Endothelial cell of umbilical vein (primary cell): ENCODE results near the gene N4BP3. TPM values are rescaled to one million over a fixed set of nuclear protein-coding genes. Genes with fewer than 3 reads are reported as not detected.

Experiments used
- BruUV-seq: library from RNA; stranded (reverse); fragments of 400-500 nt; replicated peaks from 2 replicates; lab custom pipeline; 2021; lab: Mats Ljungman, UMichigan
- CTCF ChIA-PET: fragments of 300-600, 350-600 bp; sonication (Branson Sonifier 250); formaldehyde crosslinking; loops from one replicate; lab custom pipeline; 2021; ENCODE audit warnings: antibody characterized with exemption, inconsistent platforms; lab: Charles Lee
- POLR2A ChIA-PET: fragments of 300-600, 350-600 bp; sonication (Branson Sonifier 250); formaldehyde crosslinking; loops from one replicate; lab custom pipeline; 2021; ENCODE audit warnings: antibody characterized with exemption, inconsistent platforms; lab: Charles Lee
- DNase-seq: peaks from one replicate; pipeline ENCODE4 v3.0.0-alpha.2; 2011; ENCODE audit warnings: low read depth, low spot score
- FAIRE-seq: peaks from 2 replicates; lab custom pipeline; 2011; peaks lifted over from hg19 to GRCh38; lab: Jason Lieb, UNC
- H2AFZ ChIP-seq: 2 replicates; pipeline ENCODE4 v1.6.0; 2012; ENCODE audit warnings: low read depth, low read length, control low read depth, inconsistent platforms
- H3K27ac ChIP-seq: 2 replicates; pipeline ENCODE4 v1.5.1; 2011; ENCODE audit warnings: low read depth, mild to moderate bottlenecking, control low read depth, low read length, moderate library complexity; ENCODE audit not compliant: insufficient read depth
- H3K27me3 ChIP-seq, 2 experiments: 2 replicates each; pipeline versions ENCODE4 v1.6.0 to v1.6.1; 2011; ENCODE audit warnings: low read length in 2 of 2, mixed read lengths in 1 of 2; ENCODE audit not compliant: control insufficient read depth in 2 of 2, insufficient read depth in 2 of 2
- H3K36me3 ChIP-seq, 2 experiments: 2 replicates in 1 of 2; 3 replicates in 1 of 2; pipeline ENCODE4 v1.5.1; 2011; ENCODE audit warnings: low read length in 2 of 2, mild to moderate bottlenecking in 1 of 2, moderate library complexity in 1 of 2; ENCODE audit not compliant: control insufficient read depth in 2 of 2, insufficient read depth in 2 of 2; ENCODE audit errors: extremely low read depth in 1 of 2
- H3K4me1 ChIP-seq: 3 replicates; pipeline ENCODE4 v1.5.1; 2011; ENCODE audit warnings: mild to moderate bottlenecking, low read length; ENCODE audit not compliant: control insufficient read depth, insufficient read depth; ENCODE audit errors: extremely low read depth
- H3K4me2 ChIP-seq: 2 replicates; pipeline ENCODE4 v1.6.1; 2011; ENCODE audit warnings: low read length, control low read depth, mixed read lengths; ENCODE audit not compliant: insufficient read depth
- H3K4me3 ChIP-seq, 3 experiments: fragments of 200-600 bp in 1 of 3; sonication (generic), shearing (Covaris generic) in 1 of 3; replicated peaks in 1 of 3; 2 replicates each; pipeline ENCODE4 v1.5.1; 2011 to 2016; ENCODE audit warnings: control low read depth in 3 of 3, low read length in 3 of 3, mild to moderate bottlenecking in 2 of 3, inconsistent platforms in 1 of 3, low read depth in 1 of 3, moderate library complexity in 1 of 3; ENCODE audit not compliant: insufficient read depth in 1 of 3
- H3K79me2 ChIP-seq: 2 replicates; pipeline ENCODE4 v1.6.0; 2012; ENCODE audit warnings: low read length, inconsistent platforms; ENCODE audit not compliant: control insufficient read depth, insufficient read depth
- H3K9ac ChIP-seq: replicated peaks from 2 replicates; pipeline ENCODE3; 2011; ENCODE audit warnings: low read length, control low read depth; ENCODE audit not compliant: insufficient read depth; ENCODE audit errors: extremely low read depth
- H3K9me1 ChIP-seq: replicated peaks from 3 replicates; pipeline ENCODE4 v1.6.0; 2011; ENCODE audit warnings: mild to moderate bottlenecking, low read length; ENCODE audit not compliant: control insufficient read depth, insufficient read depth; ENCODE audit errors: extremely low read depth
- H3K9me3 ChIP-seq: replicated peaks from 2 replicates; pipeline ENCODE4 v1.5.1; 2012; ENCODE audit warnings: low read length, inconsistent platforms; ENCODE audit not compliant: control insufficient read depth, insufficient read depth
- H4K20me1 ChIP-seq: replicated peaks from 2 replicates; pipeline ENCODE3; 2011; ENCODE audit warnings: mild to moderate bottlenecking, low read length; ENCODE audit not compliant: control insufficient read depth, insufficient read depth; ENCODE audit errors: extremely low read depth
- CTCF ChIP-seq, 2 donors: IDR thresholded peaks; 1 replicate in 1 of 2; 2 replicates in 1 of 2; pipeline ENCODE4 v1.5.1; 2011; ENCODE audit warnings: low read length in 2 of 2, mild to moderate bottlenecking in 2 of 2, moderate library complexity in 2 of 2, control low read depth in 1 of 2, inconsistent platforms in 1 of 2, low read depth in 1 of 2; ENCODE audit not compliant: insufficient read depth in 1 of 2; ENCODE audit errors: extremely low read depth in 1 of 2
- EZH2 ChIP-seq: IDR thresholded peaks from 2 replicates; pipeline ENCODE4 v1.6.1; 2012; ENCODE audit warnings: borderline replicate concordance, low read depth, mild to moderate bottlenecking, moderate library complexity, low read length, inconsistent platforms; ENCODE audit not compliant: severe bottlenecking
- FOS ChIP-seq: IDR thresholded peaks from 2 replicates; pipeline ENCODE4 v1.6.1; 2011; ENCODE audit warnings: mild to moderate bottlenecking, low read length, moderate library complexity, borderline replicate concordance; ENCODE audit not compliant: insufficient read depth
- GATA2 ChIP-seq: IDR thresholded peaks from 2 replicates; pipeline ENCODE4 v1.7.0; 2011; ENCODE audit warnings: low read depth, mild to moderate bottlenecking, moderate library complexity, mixed read lengths, low read length; ENCODE audit not compliant: insufficient read length, insufficient read depth
- JUN ChIP-seq: IDR thresholded peaks from 2 replicates; pipeline ENCODE4 v1.6.1; 2011; ENCODE audit warnings: borderline replicate concordance, low read depth; ENCODE audit not compliant: insufficient read length, insufficient read depth
- MAX ChIP-seq: IDR thresholded peaks from 2 replicates; pipeline ENCODE4 v1.6.1; 2011; ENCODE audit not compliant: insufficient read depth, insufficient read length
- MYC ChIP-seq: IDR thresholded peaks from one replicate; pipeline ENCODE4 v1.6.1; 2011; ENCODE audit warnings: mild to moderate bottlenecking, low read depth, low read length
- POLR2A ChIP-seq: IDR thresholded peaks from 2 replicates; pipeline ENCODE4 v1.6.1; 2012; ENCODE audit warnings: low read depth, mild to moderate bottlenecking, control low read depth, low read length
- POLR2AphosphoS5 ChIP-seq: IDR thresholded peaks from 2 replicates; pipeline ENCODE4 v1.6.1; 2012; ENCODE audit warnings: low read depth, mild to moderate bottlenecking, control low read depth, low read length, moderate library complexity; ENCODE audit not compliant: insufficient read depth
- dilution Hi-C: fragments of 300-500 bp; cut with MboI; formaldehyde crosslinking; loops from one replicate; pipeline ENCODE4 v1.15.0; 2019; ENCODE audit warnings: low sequenced_read_pairs; ENCODE audit not compliant: extremely low pct_ligation_motif_present
- intact Hi-C: fragments of 100-400 bp; cut with micrococcal nuclease; formaldehyde crosslinking; loops from one replicate; pipeline ENCODE4 v1.10.0; 2022
- polyA plus RNA-seq, 4 experiments: library from polyadenylated mRNA; depleted of rRNA in 3 of 4; stranded (reverse) in 3 of 4; unstranded in 1 of 4; fragments of >200 nt; gene quantifications; 2 replicates each; pipeline versions ENCODE4 v1.2.1 to v1.2.3, GENCODE V29; 2011 to 2012; ENCODE audit warnings: missing spikeins in 1 of 4
- total RNA-seq: library from RNA; stranded (reverse); gene quantifications from 2 replicates; pipeline ENCODE4 v1.2.3, GENCODE V29; 2021

The N4BP3 gene
- total and polyA plus RNA-seq, 2 donors (not counting 3 experiments of a cell fraction or from before 2014, with no cell fraction given), result 11.8 to 38.2 TPM

DNA sequence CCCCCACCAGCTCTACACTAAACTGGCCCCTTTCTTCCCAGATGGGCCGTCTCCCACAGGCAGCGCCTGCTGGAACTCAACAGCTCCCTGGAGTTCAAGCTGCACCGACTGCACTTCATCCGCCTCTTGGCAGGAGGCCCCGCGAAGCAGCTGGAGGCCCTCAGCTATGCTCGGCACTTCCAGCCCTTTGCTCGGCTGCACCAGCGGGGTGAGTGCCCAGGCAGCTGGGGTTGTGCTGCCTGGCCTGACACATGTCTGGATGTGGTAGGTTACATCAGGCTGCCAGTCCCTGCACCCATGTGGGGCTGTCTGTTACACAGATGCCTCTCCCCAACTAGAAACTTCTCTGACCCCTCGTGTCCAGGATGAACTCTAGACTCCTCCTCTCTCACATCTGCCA, 30.6 kb downstream of the N4BP3 start:
- intact Hi-C loops (no loop called here), dilution Hi-C loops (no loop called here)
- Histone ChIP-seq H3K27ac (no peak overlapping the region), H3K9me1 (no peaks in the 10 kb centered on the region), H3K36me3 (peaks cover 10 to 40% of the 10 kb centered on the region in 2 experiments), H3K4me3 (no peak overlapping the region), H3K27me3 (no peaks in the 10 kb centered on the region), H3K4me1 (no peaks in the 10 kb centered on the region), H4K20me1 (no peaks in the 10 kb centered on the region), H3K4me2 (no peak overlapping the region), H3K9ac (no peak overlapping the region), H3K79me2 (no peaks in the 10 kb centered on the region), H3K9me3 (no peaks in the 10 kb centered on the region), H2AFZ (no peak overlapping the region)
- DNase-seq (no peak), FAIRE-seq (no peak)
- CTCF ChIA-PET, result interaction anchor here (0.7 to 11.5 kb wide), 5 partner anchors 10 to 1205 kb away, joined by 3 to 200 read pairs (median 3); partner anchors contain the start of gene NHP2
- TF ChIP-seq POLR2A, result no peak
- TF ChIP-seq MYC, result no peak
- TF ChIP-seq FOS, result no peak
- TF ChIP-seq GATA2, result no peak
- no peak for TF ChIP-seq JUN
- TF ChIP-seq EZH2, result no peak
- no peak for TF ChIP-seq CTCF (IDR thresholded peaks at IDR 0.05; ENCODE audit: extremely low read depth in 1 of 2, insufficient read depth in 1 of 2, low read depth in 1 of 2, low read length in 2 of 2)
- TF ChIP-seq POLR2AphosphoS5, result no peak
- TF ChIP-seq MAX, result no peak
- BruUV-seq, result no TSS peak
- POLR2A ChIA-PET, result no interaction called here
